Mesendoderm (in vitro differentiated cells): Measurements from ENCODE around the gene ARHGEF19.
"Not testable (repeated sequence)": the region's sequence is repeated elsewhere in the genome, so short reads cannot be mapped to it uniquely, and the experiment has no call there.

Source experiments
- DNase-seq: peaks from one replicate; pipeline ENCODE4 v3.0.0; 2013
- H2AK5ac ChIP-seq: 2 replicates; pipeline ENCODE4 v1.6.1; 2013; ENCODE audit warnings: low read length, inconsistent platforms
- H2BK120ac ChIP-seq: 2 replicates; pipeline ENCODE4 v1.6.1; 2013; ENCODE audit warnings: low read depth, mild to moderate bottlenecking, low read length, moderate library complexity, mixed read lengths
- H2BK15ac ChIP-seq: replicated peaks from 2 replicates; pipeline ENCODE4 v1.6.1; 2013; ENCODE audit warnings: low read depth, mild to moderate bottlenecking, moderate library complexity
- H2BK5ac ChIP-seq: 2 replicates; pipeline ENCODE4 v1.6.1; 2013; ENCODE audit warnings: low read length, inconsistent platforms
- H3K18ac ChIP-seq: 2 replicates; pipeline ENCODE4 v1.6.1; 2013; ENCODE audit warnings: mild to moderate bottlenecking, low read length, mixed read lengths
- H3K23ac ChIP-seq: one replicate; pipeline ENCODE4 v1.6.1; 2013; ENCODE audit warnings: low read length
- H3K27ac ChIP-seq: 2 replicates; pipeline ENCODE4 v1.5.1; 2013; ENCODE audit warnings: low read depth, mild to moderate bottlenecking, inconsistent platforms, low read length, moderate library complexity
- H3K27me3 ChIP-seq: 2 replicates; pipeline ENCODE4 v1.6.1; 2013; ENCODE audit warnings: low read length, control low read depth, mild to moderate bottlenecking, inconsistent platforms; ENCODE audit not compliant: insufficient read depth, poor library complexity
- H3K36me3 ChIP-seq: 2 replicates; pipeline ENCODE4 v1.6.1; 2013; ENCODE audit warnings: low read length, inconsistent platforms; ENCODE audit not compliant: control insufficient read depth, insufficient read depth
- H3K4ac ChIP-seq: one replicate; pipeline ENCODE4 v1.6.1; 2013; ENCODE audit warnings: low read depth, mild to moderate bottlenecking, low read length, moderate library complexity
- H3K4me1 ChIP-seq: 2 replicates; pipeline ENCODE4 v1.6.1; 2013; ENCODE audit warnings: low read depth, low read length, inconsistent platforms; ENCODE audit not compliant: control insufficient read depth
- H3K4me2 ChIP-seq: 2 replicates; pipeline ENCODE4 v1.6.1; 2013; ENCODE audit warnings: low read length
- H3K4me3 ChIP-seq: 2 replicates; pipeline ENCODE4 v1.5.1; 2013; ENCODE audit warnings: mild to moderate bottlenecking, low read length
- H3K56ac ChIP-seq: one replicate; pipeline ENCODE4 v1.6.1; 2013; ENCODE audit warnings: low read length
- H3K79me1 ChIP-seq: 2 replicates; pipeline ENCODE4 v1.6.1; 2013; ENCODE audit warnings: low read length, inconsistent platforms
- H3K79me2 ChIP-seq: 2 replicates; pipeline ENCODE4 v1.6.1; 2013; ENCODE audit warnings: mild to moderate bottlenecking, low read length; ENCODE audit not compliant: control insufficient read depth, insufficient read depth
- H3K9ac ChIP-seq: 2 replicates; pipeline ENCODE4 v1.6.1; 2013; ENCODE audit warnings: low read length, inconsistent platforms
- H4K5ac ChIP-seq: one replicate; pipeline ENCODE4 v1.6.1; 2013; ENCODE audit warnings: low read length
- H4K8ac ChIP-seq: one replicate; pipeline ENCODE4 v1.6.1; 2013; ENCODE audit warnings: low read depth, mild to moderate bottlenecking, control low read depth, low read length, moderate library complexity
- WGBS: extraction: QIAGEN DNeasy Blood & Tissue Kit; methylation state at CpG from one replicate; pipeline ENCODE4 v1.1.7; 2013; ENCODE audit warnings: low lambda C conversion rate, missing lambda C conversion rate; ENCODE audit not compliant: insufficient coverage; ENCODE audit errors: extremely low coverage; 5-methylcytosine and 5-hydroxymethylcytosine counted together

Gene ARHGEF19

DNA sequence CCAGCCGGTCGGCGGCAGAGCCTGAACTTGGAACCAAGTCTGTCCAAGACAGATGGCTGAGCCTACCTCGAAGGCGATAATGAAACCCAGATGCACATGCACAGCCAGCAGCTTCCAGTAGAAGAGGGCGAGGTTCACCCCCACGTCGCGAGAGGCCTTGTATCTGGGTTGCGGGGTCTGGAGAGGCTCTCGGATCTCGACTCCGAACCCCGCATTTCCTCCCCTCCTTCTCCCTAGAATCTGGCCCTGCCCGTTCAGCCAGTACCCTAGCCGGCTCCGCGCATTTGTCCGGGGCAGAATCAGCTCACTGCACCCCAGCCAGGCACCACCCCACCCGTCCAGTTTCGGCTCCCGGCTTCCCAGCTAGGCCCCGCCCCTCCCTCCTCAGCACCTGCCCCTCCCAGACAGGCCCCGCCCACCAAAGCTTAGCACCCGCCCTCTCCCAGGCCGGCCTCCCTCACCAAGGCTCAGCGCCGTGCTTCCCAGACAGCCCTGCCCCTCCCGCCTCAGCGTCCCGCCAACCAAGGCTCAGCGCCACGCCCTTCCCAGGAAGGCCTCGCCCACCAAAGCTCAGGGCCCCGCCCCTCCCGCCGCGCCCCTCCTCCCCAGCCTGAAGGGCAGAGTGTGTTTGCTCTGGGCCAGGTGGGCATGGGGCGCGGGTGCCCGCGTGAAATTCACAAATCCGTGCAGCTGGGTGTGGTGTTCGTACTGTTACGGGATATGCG, 4.8 kb upstream of the ARHGEF19 start:
- Histone ChIP-seq H4K5ac (no peak overlapping the region), H2BK15ac (no peak overlapping the region), H3K4me3 (peak overlapping the region; percentile 41), H3K23ac (no peak overlapping the region), H3K27me3 (no peaks in the 10 kb centered on the region), H3K4ac (no peak overlapping the region), H2BK120ac (no peak overlapping the region), H3K9ac (peak overlapping the region; percentile 66), H3K4me1 (peaks cover 9% of the 10 kb centered on the region), H2AK5ac (no peak overlapping the region), H3K36me3 (no peaks in the 10 kb centered on the region), H4K8ac (no peak overlapping the region), H3K79me2 (no peaks in the 10 kb centered on the region), H2BK5ac (no peak overlapping the region), H3K27ac (no peak overlapping the region), H3K79me1 (no peaks in the 10 kb centered on the region), H3K4me2 (peak overlapping the region; percentile 95), H3K56ac (peak overlapping the region; percentile 89), H3K18ac (no peak overlapping the region)
- no CpG with 5 or more reads among the region's 46 CpGs for WGBS
- DNase-seq, result peak; percentile 98

DNA sequence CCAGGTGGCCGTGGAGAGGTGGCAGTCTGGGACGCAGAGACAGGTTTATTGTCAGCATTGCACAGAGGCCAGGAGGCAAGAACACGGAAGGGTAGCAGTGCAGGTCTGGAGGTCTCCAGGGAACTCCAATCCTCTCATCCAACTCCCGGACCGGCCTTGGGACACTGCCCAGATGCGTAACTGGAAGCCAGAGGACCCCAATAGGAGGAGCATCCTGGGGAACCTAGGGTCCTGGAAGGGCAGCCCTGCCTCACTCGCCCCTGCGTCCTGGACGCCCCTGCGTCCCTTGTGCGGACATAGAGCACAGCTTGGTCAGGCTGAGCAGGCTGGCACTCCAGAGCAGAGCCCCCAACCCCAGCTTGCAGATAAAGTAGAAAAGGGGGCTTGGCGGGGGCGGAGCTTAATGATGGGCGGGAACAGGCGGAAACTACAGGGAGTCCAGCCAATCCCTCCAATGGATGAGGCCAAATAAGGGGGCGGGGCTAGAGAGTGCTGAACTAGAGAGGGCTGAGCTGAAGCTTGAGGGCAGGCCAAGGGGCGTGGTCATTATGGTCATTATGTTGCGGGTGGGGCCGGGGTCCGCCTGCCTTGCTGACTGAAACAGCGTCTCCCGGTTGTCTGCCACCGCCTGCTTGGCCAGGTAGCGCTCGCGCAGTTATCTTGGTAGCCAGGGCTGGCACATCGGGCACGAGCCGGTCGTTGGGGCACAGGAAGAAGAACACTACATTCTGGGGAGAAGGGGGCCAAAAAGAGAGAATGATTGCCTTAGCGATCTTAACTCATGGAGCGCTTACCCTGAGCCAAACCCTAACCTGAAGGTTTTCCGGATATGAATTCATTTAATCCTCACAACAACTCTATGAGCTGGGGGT, 3.7 kb upstream of the ARHGEF19 start:
- no peaks in the 10 kb centered on the region for H3K36me3 ChIP-seq
- H3K18ac ChIP-seq, result no peak overlapping the region
- H2BK5ac ChIP-seq, result peak overlapping the region; percentile 30
- H4K8ac ChIP-seq, result no peak overlapping the region
- H3K56ac ChIP-seq, result peak overlapping the region; percentile 65
- H3K23ac ChIP-seq, result no peak overlapping the region
- H3K4me1 ChIP-seq, result peaks cover 11% of the 10 kb centered on the region
- H3K79me2 ChIP-seq, result peaks cover 7% of the 10 kb centered on the region
- peak overlapping the region; percentile 18 for H2AK5ac ChIP-seq
- no peaks in the 10 kb centered on the region for H3K27me3 ChIP-seq
- peak overlapping the region; percentile 9 for H3K4me3 ChIP-seq
- no CpG with 5 or more reads among the region's 33 CpGs for WGBS
- H2BK15ac ChIP-seq, result no peak overlapping the region
- peak overlapping the region; percentile 59 for H3K9ac ChIP-seq
- H3K4me2 ChIP-seq, result peak overlapping the region; percentile 69
- no peak overlapping the region for H4K5ac ChIP-seq
- no peak overlapping the region for H3K27ac ChIP-seq
- no peaks in the 10 kb centered on the region for H3K79me1 ChIP-seq
- DNase-seq, result peak; percentile 99
- H3K4ac ChIP-seq, result no peak overlapping the region
- H2BK120ac ChIP-seq, result no peak overlapping the region

DNA sequence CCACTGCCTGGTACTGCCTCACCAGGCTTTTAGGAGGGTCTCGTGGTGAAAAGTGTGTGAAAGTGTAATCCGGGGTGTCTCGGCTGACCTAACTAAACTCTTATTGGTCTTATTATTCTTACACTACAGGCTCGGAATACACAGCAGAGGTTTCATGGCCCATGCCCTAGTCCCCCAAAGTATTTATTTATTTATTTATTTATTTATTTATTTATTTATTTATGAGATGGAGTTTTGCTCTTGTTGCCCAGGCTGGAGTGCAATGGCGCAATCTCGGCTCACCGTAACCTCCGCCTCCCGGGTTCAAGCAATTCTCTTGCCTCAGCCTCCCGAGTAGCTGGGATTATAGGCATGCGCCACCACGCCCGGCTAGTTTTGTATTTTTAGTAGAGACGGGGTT, 2.8 kb upstream of the ARHGEF19 start:
- not testable (repeated sequence) for H3K36me3 ChIP-seq, H2BK15ac ChIP-seq, H4K5ac ChIP-seq, H3K23ac ChIP-seq, H3K4ac ChIP-seq, H2BK120ac ChIP-seq, H3K56ac ChIP-seq, H2BK5ac ChIP-seq, H3K4me2 ChIP-seq, H3K27ac ChIP-seq, H3K79me1 ChIP-seq, H4K8ac ChIP-seq, H3K18ac ChIP-seq, DNase-seq, H3K4me3 ChIP-seq, H3K9ac ChIP-seq, H2AK5ac ChIP-seq, H3K27me3 ChIP-seq
- WGBS, result no CpG with 5 or more reads among the region's 14 CpGs
- H3K79me2 ChIP-seq, result peaks cover 16% of the 10 kb centered on the region
- peaks cover 11% of the 10 kb centered on the region for H3K4me1 ChIP-seq

DNA sequence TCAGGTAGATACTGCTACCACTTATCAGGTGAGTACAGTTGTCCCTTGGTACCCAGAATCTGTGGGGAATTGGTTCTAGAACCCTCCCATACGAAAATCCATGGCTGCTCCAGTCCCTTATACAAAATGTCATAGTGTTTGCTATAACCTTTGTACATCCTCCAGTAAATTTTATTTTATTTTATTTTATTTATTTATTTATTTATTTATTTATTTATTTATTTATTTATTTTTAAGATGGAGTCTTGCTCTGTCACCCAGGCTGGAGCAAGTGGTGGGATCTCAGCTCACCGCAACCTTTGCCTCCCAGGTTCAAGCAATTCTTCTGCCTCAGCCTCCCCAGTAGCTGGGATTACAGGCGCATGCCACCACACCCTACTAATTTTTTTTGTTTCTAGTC, 1.1 kb upstream of the ARHGEF19 start:
- H3K27ac ChIP-seq, H2BK120ac ChIP-seq, H3K36me3 ChIP-seq, H3K9ac ChIP-seq, H3K4ac ChIP-seq, H2BK15ac ChIP-seq, H4K8ac ChIP-seq, H3K56ac ChIP-seq, H3K4me3 ChIP-seq, H2AK5ac ChIP-seq, H3K18ac ChIP-seq, H2BK5ac ChIP-seq, H3K27me3 ChIP-seq, H3K23ac ChIP-seq, H3K79me1 ChIP-seq, H4K5ac ChIP-seq, DNase-seq, H3K4me2 ChIP-seq: not testable (repeated sequence)
- Histone ChIP-seq H3K79me2 (peaks cover 22% of the 10 kb centered on the region), H3K4me1 (peaks cover 11% of the 10 kb centered on the region)
- WGBS, result no CpG with 5 or more reads among the region's 3 CpGs

DNA sequence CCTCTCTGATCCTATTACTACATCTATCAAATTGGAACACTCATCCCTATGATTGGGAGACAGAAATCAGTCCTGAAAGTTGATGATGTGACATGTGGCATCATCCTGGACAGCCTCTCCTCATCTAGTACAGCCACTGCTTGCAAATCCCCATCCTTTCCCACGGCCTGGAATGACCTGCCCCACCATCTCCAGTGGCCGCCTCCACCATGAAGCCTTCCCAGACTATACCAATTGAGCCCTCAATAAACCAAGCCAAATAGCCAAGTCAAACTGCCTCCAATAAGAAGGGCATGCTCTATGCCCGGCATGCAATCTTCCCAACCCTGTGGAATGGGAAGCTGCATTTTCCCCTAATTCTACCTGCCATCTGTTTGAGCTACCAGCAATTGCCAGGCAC, 561 bp upstream of the ARHGEF19 start:
- peaks cover 4% of the 10 kb centered on the region for H3K79me1 ChIP-seq
- peaks cover 22% of the 10 kb centered on the region for H3K79me2 ChIP-seq
- H3K18ac ChIP-seq, result no peak overlapping the region
- H3K4me1 ChIP-seq, result peaks cover 11% of the 10 kb centered on the region
- H3K36me3 ChIP-seq, result no peaks in the 10 kb centered on the region
- H2BK5ac ChIP-seq, result no peak overlapping the region
- no peak overlapping the region for H2BK120ac ChIP-seq
- H3K27me3 ChIP-seq, result no peaks in the 10 kb centered on the region
- H2AK5ac ChIP-seq, result no peak overlapping the region
- no peak overlapping the region for H4K5ac ChIP-seq
- H4K8ac ChIP-seq, result no peak overlapping the region
- no peak overlapping the region for H3K4me3 ChIP-seq
- no peak for DNase-seq
- no peak overlapping the region for H3K27ac ChIP-seq
- H3K4me2 ChIP-seq, result no peak overlapping the region
- no peak overlapping the region for H3K4ac ChIP-seq
- peak overlapping the region; percentile 67 for H3K9ac ChIP-seq
- peak overlapping the region; percentile 81 for H3K56ac ChIP-seq
- H3K23ac ChIP-seq, result no peak overlapping the region
- H2BK15ac ChIP-seq, result no peak overlapping the region
- WGBS, result no CpG with 5 or more reads among the region's 3 CpGs
